ENCODE measurements around the gene RPA4. TPM values are rescaled to one million over a fixed set of nuclear protein-coding genes. Genes with fewer than 3 reads are reported as not detected.

The RPA4 gene
- total and polyA plus RNA-seq, 2 experiments from 2014 or later = 1.0 to 1.4 TPM

DNA sequence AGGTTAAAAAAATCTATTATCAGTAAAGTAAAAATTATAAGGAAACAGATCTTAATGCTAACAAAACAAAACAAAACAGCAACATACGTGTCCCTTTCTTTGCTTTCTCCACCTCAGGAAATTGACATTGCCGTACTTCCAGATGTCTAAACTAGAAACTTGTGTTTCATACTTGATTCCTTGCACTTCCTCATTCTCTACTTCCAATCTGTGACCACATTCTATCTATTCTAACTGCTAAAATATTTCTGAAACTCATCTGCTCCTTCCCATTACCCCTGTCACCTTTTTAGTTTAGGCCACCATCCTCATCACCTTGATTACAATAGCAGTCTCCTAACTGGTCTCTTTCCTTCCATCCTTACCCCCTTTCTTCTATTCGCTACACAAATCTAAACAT lies 22.5 kb upstream of the RPA4 start (continued):
- TF ChIP-seq, protein P1, sequence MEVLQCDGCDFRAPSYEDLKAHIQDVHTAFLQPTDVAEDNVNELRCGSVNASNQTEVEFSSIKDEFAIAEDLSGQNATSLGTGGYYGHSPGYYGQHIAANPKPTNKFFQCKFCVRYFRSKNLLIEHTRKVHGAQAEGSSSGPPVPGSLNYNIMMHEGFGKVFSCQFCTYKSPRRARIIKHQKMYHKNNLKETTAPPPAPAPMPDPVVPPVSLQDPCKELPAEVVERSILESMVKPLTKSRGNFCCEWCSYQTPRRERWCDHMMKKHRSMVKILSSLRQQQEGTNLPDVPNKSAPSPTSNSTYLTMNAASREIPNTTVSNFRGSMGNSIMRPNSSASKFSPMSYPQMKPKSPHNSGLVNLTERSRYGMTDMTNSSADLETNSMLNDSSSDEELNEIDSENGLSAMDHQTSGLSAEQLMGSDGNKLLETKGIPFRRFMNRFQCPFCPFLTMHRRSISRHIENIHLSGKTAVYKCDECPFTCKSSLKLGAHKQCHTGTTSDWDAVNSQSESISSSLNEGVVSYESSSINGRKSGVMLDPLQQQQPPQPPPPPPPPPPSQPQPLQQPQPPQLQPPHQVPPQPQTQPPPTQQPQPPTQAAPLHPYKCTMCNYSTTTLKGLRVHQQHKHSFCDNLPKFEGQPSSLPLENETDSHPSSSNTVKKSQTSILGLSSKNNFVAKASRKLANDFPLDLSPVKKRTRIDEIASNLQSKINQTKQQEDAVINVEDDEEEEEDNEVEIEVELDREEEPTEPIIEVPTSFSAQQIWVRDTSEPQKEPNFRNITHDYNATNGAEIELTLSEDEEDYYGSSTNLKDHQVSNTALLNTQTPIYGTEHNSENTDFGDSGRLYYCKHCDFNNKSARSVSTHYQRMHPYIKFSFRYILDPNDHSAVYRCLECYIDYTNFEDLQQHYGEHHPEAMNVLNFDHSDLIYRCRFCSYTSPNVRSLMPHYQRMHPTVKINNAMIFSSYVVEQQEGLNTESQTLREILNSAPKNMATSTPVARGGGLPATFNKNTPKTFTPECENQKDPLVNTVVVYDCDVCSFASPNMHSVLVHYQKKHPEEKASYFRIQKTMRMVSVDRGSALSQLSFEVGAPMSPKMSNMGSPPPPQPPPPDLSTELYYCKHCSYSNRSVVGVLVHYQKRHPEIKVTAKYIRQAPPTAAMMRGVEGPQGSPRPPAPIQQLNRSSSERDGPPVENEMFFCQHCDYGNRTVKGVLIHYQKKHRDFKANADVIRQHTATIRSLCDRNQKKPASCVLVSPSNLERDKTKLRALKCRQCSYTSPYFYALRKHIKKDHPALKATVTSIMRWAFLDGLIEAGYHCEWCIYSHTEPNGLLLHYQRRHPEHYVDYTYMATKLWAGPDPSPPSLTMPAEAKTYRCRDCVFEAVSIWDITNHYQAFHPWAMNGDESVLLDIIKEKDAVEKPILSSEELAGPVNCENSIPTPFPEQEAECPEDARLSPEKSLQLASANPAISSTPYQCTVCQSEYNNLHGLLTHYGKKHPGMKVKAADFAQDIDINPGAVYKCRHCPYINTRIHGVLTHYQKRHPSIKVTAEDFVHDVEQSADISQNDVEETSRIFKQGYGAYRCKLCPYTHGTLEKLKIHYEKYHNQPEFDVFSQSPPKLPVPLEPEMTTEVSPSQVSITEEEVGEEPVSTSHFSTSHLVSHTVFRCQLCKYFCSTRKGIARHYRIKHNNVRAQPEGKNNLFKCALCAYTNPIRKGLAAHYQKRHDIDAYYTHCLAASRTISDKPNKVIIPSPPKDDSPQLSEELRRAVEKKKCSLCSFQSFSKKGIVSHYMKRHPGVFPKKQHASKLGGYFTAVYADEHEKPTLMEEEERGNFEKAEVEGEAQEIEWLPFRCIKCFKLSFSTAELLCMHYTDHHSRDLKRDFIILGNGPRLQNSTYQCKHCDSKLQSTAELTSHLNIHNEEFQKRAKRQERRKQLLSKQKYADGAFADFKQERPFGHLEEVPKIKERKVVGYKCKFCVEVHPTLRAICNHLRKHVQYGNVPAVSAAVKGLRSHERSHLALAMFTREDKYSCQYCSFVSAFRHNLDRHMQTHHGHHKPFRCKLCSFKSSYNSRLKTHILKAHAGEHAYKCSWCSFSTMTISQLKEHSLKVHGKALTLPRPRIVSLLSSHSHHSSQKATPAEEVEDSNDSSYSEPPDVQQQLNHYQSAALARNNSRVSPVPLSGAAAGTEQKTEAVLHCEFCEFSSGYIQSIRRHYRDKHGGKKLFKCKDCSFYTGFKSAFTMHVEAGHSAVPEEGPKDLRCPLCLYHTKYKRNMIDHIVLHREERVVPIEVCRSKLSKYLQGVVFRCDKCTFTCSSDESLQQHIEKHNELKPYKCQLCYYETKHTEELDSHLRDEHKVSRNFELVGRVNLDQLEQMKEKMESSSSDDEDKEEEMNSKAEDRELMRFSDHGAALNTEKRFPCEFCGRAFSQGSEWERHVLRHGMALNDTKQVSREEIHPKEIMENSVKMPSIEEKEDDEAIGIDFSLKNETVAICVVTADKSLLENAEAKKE (CRISPR knock-in tag; IDR thresholded peaks at IDR 0.05) = no peak
- TF ChIP-seq EZH2 (IDR thresholded peaks at IDR 0.05; ENCODE audit: low read depth, unreplicated experiment) (no peak), EZH2phosphoT487 (IDR thresholded peaks at IDR 0.05; ENCODE audit: unreplicated experiment) (no peak), STAT1 (IDR thresholded peaks at IDR 0.05; ENCODE audit: unreplicated experiment) (no peak), NANOG (IDR thresholded peaks at IDR 0.05; ENCODE audit: borderline replicate concordance) (no peak)

- Histone ChIP-seq H3K4me1 (ENCODE audit: insufficient read depth) (no peaks in the 10 kb centered on the region), H3K4me3 (no peak overlapping the region), H3K36me3 (ENCODE audit: insufficient read depth) (no peaks in the 10 kb centered on the region), H3F3A (replicated peaks; ENCODE audit: low read depth) (no peaks in the 10 kb centered on the region), H3K79me2 (replicated peaks; ENCODE audit: insufficient read depth) (no peaks in the 10 kb centered on the region), H3K4me2 (no peak overlapping the region), H3K27me3 (ENCODE audit: insufficient read depth) (no peaks in the 10 kb centered on the region), H3K9me2 (ENCODE audit: insufficient read depth) (no peaks in the 10 kb centered on the region), H3K27ac (ENCODE audit: low read depth) (no peak overlapping the region), H4K20me1 (replicated peaks; ENCODE audit: insufficient read depth) (no peaks in the 10 kb centered on the region), H2AFZ (no peak overlapping the region)
- no peak for DNase-seq (ENCODE audit: low spot score)
- TF ChIP-seq EZH2 (IDR thresholded peaks at IDR 0.05; ENCODE audit: low read depth, unreplicated experiment) (no peak), STAT1 (IDR thresholded peaks at IDR 0.05; ENCODE audit: unreplicated experiment) (no peak)
- Mint-ChIP-seq H3K27me3 (ENCODE audit: insufficient read depth, low read depth, poor library complexity) (peaks cover 2% of the 10 kb centered on the region), H3K4me3 (no peak overlapping the region), H3K27ac (no peak overlapping the region), H3K9me3 (no peaks in the 10 kb centered on the region), H3K4me1 (no peaks in the 10 kb centered on the region), H3K36me3 (ENCODE audit: low read depth) (no peaks in the 10 kb centered on the region)
- ATAC-seq = no peak
These were observed 22.0 kb upstream of the RPA4 start for GRCh38 chrX:96861661-96862060.

Measured in GM23338 (cell line).